HG03025 (cell line): Measurements from ENCODE around the gene MBP.

ENCODE experiments used
- ATAC-seq: cut with Tn5 transposase; IDR thresholded peaks from one replicate; pipeline ENCODE4 v1.9.1; 2021; ENCODE audit warnings: mild to moderate bottlenecking, moderate library complexity; ENCODE audit not compliant: unreplicated experiment, low FRiP score

The MBP gene

GRCh38 chr18:76931171-76931570 lies 201.4 kb downstream of the MBP start:
- no peak for ATAC-seq
